GM18907 (cell line): Measurements from ENCODE around the gene CRIP3.

Experiments
- ATAC-seq: cut with Tn5 transposase; IDR thresholded peaks from one replicate; pipeline ENCODE4 v1.9.1; 2021; ENCODE audit warnings: mild to moderate bottlenecking, moderate library complexity; ENCODE audit not compliant: unreplicated experiment

The CRIP3 gene

GRCh38 chr6:43258180-43258579 is 50.4 kb downstream of the CRIP3 start:
- no peak for ATAC-seq

GRCh38 chr6:43257367-43258145 is 51.1 kb downstream of the CRIP3 start:
- ATAC-seq = no peak

DNA sequence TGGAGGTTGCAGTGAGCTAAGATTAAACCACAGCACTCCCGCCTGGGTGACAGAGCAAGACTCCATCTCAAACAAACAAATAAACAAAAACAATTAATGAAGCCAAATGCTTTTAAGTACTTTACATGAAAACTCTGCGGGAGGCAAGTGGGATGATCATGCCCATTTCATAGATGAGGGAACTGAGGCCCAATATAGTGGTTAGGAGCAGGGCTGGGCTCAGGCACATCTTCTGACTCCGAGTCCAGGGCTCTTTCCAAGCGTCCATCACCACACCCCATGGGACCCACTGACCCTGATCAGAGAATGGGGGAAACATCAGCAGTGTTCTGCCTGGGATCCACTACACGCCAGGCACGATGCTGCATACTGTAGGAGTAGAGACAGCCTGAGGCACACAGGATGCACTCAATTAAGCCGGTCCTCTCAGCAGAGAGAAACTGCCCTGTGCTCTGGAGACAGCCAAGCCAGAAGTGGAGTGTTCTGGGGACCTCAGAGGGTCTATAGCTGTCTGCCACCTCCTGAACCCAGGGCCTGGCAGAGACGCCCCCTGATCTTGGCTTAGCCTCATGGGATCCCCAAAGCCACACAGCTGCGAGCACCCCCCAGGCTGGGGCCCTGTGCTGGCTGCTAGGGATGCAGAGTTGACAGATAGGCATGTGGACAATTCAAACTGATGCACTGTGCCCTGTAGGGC is 51.8 kb downstream of the CRIP3 start:
- ATAC-seq = no peak
